Measurements from ENCODE around the gene ZNF366. TPM values are rescaled to one million over a fixed set of nuclear protein-coding genes. Genes with fewer than 3 reads are reported as not detected.
"Not testable (repeated sequence)": the region's sequence is repeated elsewhere in the genome, so short reads cannot be mapped to it uniquely, and the experiment has no call there.

Gene ZNF366
- total and polyA plus RNA-seq, 8 donors = 0.10 to 6.8 (median 1.7) TPM; not detected in 1

DNA sequence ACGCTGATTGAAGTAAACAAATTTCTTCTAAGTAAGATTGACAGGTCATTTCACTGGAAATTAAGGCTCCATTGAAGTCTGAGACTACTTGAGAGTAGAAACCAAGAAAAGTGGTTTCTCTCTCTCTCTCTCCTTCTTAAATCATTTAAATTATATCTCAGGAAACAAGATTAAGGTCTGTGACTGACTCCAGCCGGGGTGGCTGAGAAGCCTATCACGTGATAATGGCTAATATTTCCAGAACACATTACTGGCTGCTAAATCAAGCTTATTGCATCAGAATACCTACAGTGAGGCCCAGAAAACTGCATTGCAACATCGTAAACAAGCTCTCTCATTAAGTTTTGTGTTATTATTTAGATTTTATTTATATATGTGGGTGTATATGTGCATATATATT, 98.6 kb downstream of the ZNF366 start:
- H3K27ac ChIP-seq = no peak overlapping the region
- TF ChIP-seq EP300 (IDR thresholded peaks at IDR 0.05) (no peak), POLR2A (IDR thresholded peaks at IDR 0.05) (no peak)
- TF ChIP-seq, protein P1, sequence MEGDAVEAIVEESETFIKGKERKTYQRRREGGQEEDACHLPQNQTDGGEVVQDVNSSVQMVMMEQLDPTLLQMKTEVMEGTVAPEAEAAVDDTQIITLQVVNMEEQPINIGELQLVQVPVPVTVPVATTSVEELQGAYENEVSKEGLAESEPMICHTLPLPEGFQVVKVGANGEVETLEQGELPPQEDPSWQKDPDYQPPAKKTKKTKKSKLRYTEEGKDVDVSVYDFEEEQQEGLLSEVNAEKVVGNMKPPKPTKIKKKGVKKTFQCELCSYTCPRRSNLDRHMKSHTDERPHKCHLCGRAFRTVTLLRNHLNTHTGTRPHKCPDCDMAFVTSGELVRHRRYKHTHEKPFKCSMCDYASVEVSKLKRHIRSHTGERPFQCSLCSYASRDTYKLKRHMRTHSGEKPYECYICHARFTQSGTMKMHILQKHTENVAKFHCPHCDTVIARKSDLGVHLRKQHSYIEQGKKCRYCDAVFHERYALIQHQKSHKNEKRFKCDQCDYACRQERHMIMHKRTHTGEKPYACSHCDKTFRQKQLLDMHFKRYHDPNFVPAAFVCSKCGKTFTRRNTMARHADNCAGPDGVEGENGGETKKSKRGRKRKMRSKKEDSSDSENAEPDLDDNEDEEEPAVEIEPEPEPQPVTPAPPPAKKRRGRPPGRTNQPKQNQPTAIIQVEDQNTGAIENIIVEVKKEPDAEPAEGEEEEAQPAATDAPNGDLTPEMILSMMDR (IDR thresholded peaks at IDR 0.05) = no peak
- H3K9me3 ChIP-seq = no peaks in the 10 kb centered on the region
- no peak for DNase-seq
- no peak overlapping the region for H3K4me3 ChIP-seq
- H3K27me3 ChIP-seq = no peaks in the 10 kb centered on the region
- intact Hi-C loops (cut with DNase I; ENCODE audit: low total_unique reads) = no loop called here
- 58 to 69% (median 63%) methylated on average over 4 of the region's 4 CpGs for WGBS, 5 donors
- no peaks in the 10 kb centered on the region for H3K36me3 ChIP-seq
- H3K4me1 ChIP-seq = peaks cover 0 to 6% (median 0%) of the 10 kb centered on the region in 4 donors

DNA sequence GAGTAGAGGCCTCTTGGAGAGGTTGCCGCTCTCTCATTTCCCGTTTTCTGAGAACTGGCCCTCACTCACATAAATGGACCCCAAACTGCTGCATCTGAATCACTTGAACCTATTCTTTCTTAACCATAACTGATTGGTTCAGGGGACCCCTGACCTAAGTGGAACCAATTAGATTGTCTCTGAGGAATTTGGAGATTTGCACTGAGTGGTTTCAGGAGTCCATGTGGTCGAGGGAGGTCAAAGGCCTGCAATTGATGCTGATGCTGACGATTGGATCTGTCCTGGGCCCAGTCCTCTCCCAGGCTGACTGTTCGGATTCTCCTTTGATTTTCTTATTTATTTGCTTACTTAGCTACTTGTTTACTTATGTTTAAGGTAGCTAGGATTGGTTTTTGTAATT, 99.1 kb downstream of the ZNF366 start:
- TF ChIP-seq POLR2AphosphoS5 (IDR thresholded peaks at IDR 0.05) (no peak), POLR2A (IDR thresholded peaks at IDR 0.05) (no peak), EP300 (IDR thresholded peaks at IDR 0.05) (no peak)
- TF ChIP-seq, protein P1 (IDR thresholded peaks at IDR 0.05) = no peak
- peaks cover 0 to 9% (median 2%) of the 10 kb centered on the region in 4 donors for H3K4me1 ChIP-seq
- 80 to 88% (median 84%) methylated on average over 5 of the region's 5 CpGs for WGBS, 5 donors
- no peak overlapping the region for H3K27ac ChIP-seq
- no peaks in the 10 kb centered on the region for H3K36me3 ChIP-seq
- H3K4me3 ChIP-seq = no peak overlapping the region
- H3K27me3 ChIP-seq = no peaks in the 10 kb centered on the region
- intact Hi-C loops (cut with DNase I; ENCODE audit: low total_unique reads) = no loop called here
- no peaks in the 10 kb centered on the region for H3K9me3 ChIP-seq
- DNase-seq = no peak

DNA sequence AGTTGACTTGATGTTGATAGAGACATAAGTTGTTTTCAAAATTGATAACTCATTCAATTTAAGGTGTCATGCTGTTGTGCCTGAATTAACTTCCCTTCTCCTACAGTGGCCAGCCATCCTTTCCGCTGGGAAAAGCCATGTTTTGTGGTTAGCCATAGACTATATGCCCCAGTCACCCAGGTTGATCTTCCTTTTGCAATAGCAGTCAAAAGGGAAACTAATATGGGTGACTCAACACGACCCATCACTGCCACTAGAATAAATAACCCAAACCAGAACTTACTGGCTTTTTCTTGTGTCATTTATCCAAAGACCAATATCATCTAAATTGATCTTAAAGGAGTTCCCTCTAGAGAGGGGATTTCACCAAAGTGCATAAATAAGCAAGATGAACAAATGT, 99.7 kb downstream of the ZNF366 start:
- H3K9me3 ChIP-seq = no peaks in the 10 kb centered on the region
- intact Hi-C loops (cut with DNase I; ENCODE audit: low total_unique reads) = no loop called here
- H3K27ac ChIP-seq = no peak overlapping the region
- no peaks in the 10 kb centered on the region for H3K27me3 ChIP-seq
- WGBS, 5 donors = 76 to 97% (median 82%) methylated on average over 2 of the region's 2 CpGs
- H3K4me3 ChIP-seq = no peak overlapping the region
- DNase-seq = no peak
- TF ChIP-seq, protein P1 (IDR thresholded peaks at IDR 0.05) = no peak
- no peak for TF ChIP-seq POLR2A (IDR thresholded peaks at IDR 0.05)
- H3K4me1 ChIP-seq = peaks cover 0 to 10% (median 4%) of the 10 kb centered on the region in 4 donors
- H3K36me3 ChIP-seq = no peaks in the 10 kb centered on the region

DNA sequence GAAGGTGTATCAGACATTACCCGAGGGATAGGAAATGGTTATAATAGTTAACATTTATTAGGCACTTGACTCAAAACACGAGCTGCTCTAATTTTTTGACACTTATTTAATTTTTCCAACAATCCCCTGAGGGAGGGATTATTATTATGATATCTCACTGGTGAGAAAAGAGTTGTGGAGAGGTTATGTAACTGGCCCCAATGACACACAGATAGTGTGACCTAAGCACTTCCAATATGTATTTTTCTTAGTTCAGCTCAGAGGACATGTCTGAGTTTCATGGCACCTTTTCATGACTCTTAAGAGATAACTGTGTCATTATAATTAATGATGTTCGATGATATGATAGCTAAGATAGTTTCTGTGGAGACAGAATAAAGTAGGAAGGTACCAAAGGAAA, 100.1 kb downstream of the ZNF366 start:
- no peaks in the 10 kb centered on the region for H3K27me3 ChIP-seq
- intact Hi-C loops (cut with DNase I; ENCODE audit: low total_unique reads) = no loop called here
- H3K9me3 ChIP-seq = peaks cover 0 to 2% (median under 1%) of the 10 kb centered on the region in 4 donors
- TF ChIP-seq, protein P1 (IDR thresholded peaks at IDR 0.05) = no peak
- no peak for TF ChIP-seq POLR2A (IDR thresholded peaks at IDR 0.05)
- no peak for TF ChIP-seq POLR2AphosphoS5 (IDR thresholded peaks at IDR 0.05)
- TF ChIP-seq EP300 (IDR thresholded peaks at IDR 0.05) = no peak
- peaks cover 0 to 7% (median 4%) of the 10 kb centered on the region in 4 donors for H3K4me1 ChIP-seq
- WGBS, 5 donors = 80 to 90% (median 83%) methylated on average over 3 of the region's 3 CpGs
- H3K36me3 ChIP-seq = no peaks in the 10 kb centered on the region
- H3K4me3 ChIP-seq = no peak overlapping the region
- H3K27ac ChIP-seq = no peak overlapping the region
- no peak for DNase-seq

DNA sequence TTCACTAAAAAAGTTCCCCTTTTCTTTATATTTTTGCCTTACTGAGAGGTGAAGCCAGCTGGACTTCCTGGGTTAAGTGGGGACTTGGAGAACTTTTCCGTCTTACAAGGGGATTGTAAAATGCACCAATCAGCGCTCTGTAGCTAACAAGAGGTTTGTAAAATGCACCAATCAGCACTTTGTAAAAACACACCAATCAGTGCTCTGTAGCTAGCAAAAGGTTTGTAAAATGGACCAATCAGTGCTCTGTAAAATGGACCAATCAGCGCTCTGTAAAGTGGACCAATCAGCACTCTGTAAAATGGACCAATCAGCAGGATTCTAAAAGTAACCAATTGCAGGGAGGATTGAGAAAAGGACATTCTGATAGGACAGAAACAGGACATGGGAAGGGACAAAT, 102.4 kb downstream of the ZNF366 start:
- intact Hi-C loops (cut with DNase I; ENCODE audit: low total_unique reads); H3K4me1 ChIP-seq; H3K27me3 ChIP-seq; H3K4me3 ChIP-seq; DNase-seq; H3K27ac ChIP-seq; H3K36me3 ChIP-seq: not testable (repeated sequence)
- peaks cover 8 to 25% (median 20%) of the 10 kb centered on the region in 4 donors for H3K9me3 ChIP-seq
- WGBS, 5 donors = 83 to 97% (median 95%) methylated on average over 3 of the region's 3 CpGs

Measured in stomach (tissue), 9 donors.